Osteoblast (primary cell): ENCODE data around the gene UNKL. TPM values are rescaled to one million over a fixed set of nuclear protein-coding genes. Genes with fewer than 3 reads are reported as not detected.
"Not testable (repeated sequence)": the region's sequence is repeated elsewhere in the genome, so short reads cannot be mapped to it uniquely, and the experiment has no call there.

Experiments
- DNase-seq: peaks from one replicate; pipeline ENCODE4 v3.0.0; 2011; ENCODE audit warnings: low spot score, mixed read lengths; ENCODE audit not compliant: insufficient read length; ENCODE audit errors: missing footprints
- H2AFZ ChIP-seq: 2 replicates; pipeline ENCODE4 v1.6.0; 2011; ENCODE audit warnings: mild to moderate bottlenecking, low read length
- H3K27ac ChIP-seq: 2 replicates; pipeline ENCODE4 v1.5.1; 2011; ENCODE audit warnings: mild to moderate bottlenecking, low read depth, low read length, moderate library complexity
- H3K27me3 ChIP-seq: 2 replicates; pipeline ENCODE4 v1.6.0; 2012; ENCODE audit warnings: mild to moderate bottlenecking, control low read depth, inconsistent platforms, low read length, moderate library complexity; ENCODE audit not compliant: insufficient read depth
- H3K36me3 ChIP-seq: 2 replicates; pipeline ENCODE4 v1.5.1; 2011; ENCODE audit warnings: mild to moderate bottlenecking, low read length, control low read depth, moderate library complexity; ENCODE audit not compliant: insufficient read depth
- H3K4me1 ChIP-seq: 2 replicates; pipeline ENCODE4 v1.5.1; 2011; ENCODE audit warnings: mild to moderate bottlenecking, low read length, control low read depth, moderate library complexity; ENCODE audit not compliant: insufficient read depth
- H3K4me2 ChIP-seq: 2 replicates; pipeline ENCODE4 v1.6.0; 2011; ENCODE audit warnings: mild to moderate bottlenecking, low read length; ENCODE audit not compliant: insufficient read depth
- H3K4me3 ChIP-seq: fragments of 200-600 bp; sonication (generic); 3 replicates; pipeline ENCODE4 v1.5.1; 2012; ENCODE audit warnings: mild to moderate bottlenecking, low read length, inconsistent platforms; ENCODE audit not compliant: insufficient read depth
- H3K79me2 ChIP-seq: 2 replicates; pipeline ENCODE4 v1.6.0; 2012; ENCODE audit warnings: mild to moderate bottlenecking, low read length, control low read depth, inconsistent platforms; ENCODE audit not compliant: insufficient read depth
- H3K9me3 ChIP-seq: 2 replicates; pipeline ENCODE4 v1.5.1; 2011; ENCODE audit warnings: low read depth, low read length, control low read depth
- H4K20me1 ChIP-seq: 2 replicates; pipeline ENCODE4 v1.6.0; 2012; ENCODE audit warnings: mild to moderate bottlenecking, low read length, control low read depth; ENCODE audit not compliant: insufficient read depth
- CTCF ChIP-seq: IDR thresholded peaks from 2 replicates; pipeline ENCODE4 v1.5.1; 2011; ENCODE audit warnings: mild to moderate bottlenecking, low read depth, low read length, moderate library complexity; ENCODE audit errors: extremely low read depth
- total RNA-seq: library from RNA; depleted of rRNA; stranded (reverse); fragments of >200 nt; gene quantifications from 2 replicates; pipeline ENCODE4 v1.2.3, GENCODE V29; 2012

UNKL gene
- total RNA-seq, 1 donor: 10.1 TPM

GRCh38 chr16:1443403-1443973, 29.0 kb upstream of the UNKL start:
- DNase-seq: no peak
- Histone ChIP-seq H4K20me1 (no peaks in the 10 kb centered on the region), H3K4me2 (no peak overlapping the region), H3K9me3 (no peaks in the 10 kb centered on the region), H3K27me3 (no peaks in the 10 kb centered on the region), H3K4me3 (no peak overlapping the region), H3K36me3 (no peaks in the 10 kb centered on the region), H3K4me1 (no peaks in the 10 kb centered on the region), H3K79me2 (no peaks in the 10 kb centered on the region), H2AFZ (no peak overlapping the region), H3K27ac (no peak overlapping the region)
- no peak for TF ChIP-seq CTCF

GRCh38 chr16:1442697-1443096, 28.2 kb upstream of the UNKL start:
- no peak overlapping the region for H3K27ac ChIP-seq
- no peak for DNase-seq
- H3K36me3 ChIP-seq: no peaks in the 10 kb centered on the region
- H3K4me1 ChIP-seq: no peaks in the 10 kb centered on the region
- no peak overlapping the region for H3K4me2 ChIP-seq
- H3K27me3 ChIP-seq: no peaks in the 10 kb centered on the region
- no peak overlapping the region for H2AFZ ChIP-seq
- H3K9me3 ChIP-seq: no peaks in the 10 kb centered on the region
- H4K20me1 ChIP-seq: no peaks in the 10 kb centered on the region
- no peak overlapping the region for H3K4me3 ChIP-seq
- no peaks in the 10 kb centered on the region for H3K79me2 ChIP-seq
- TF ChIP-seq CTCF: no peak

GRCh38 chr16:1441391-1441829, 26.9 kb upstream of the UNKL start:
- no peak overlapping the region for H3K4me3 ChIP-seq
- no peak overlapping the region for H2AFZ ChIP-seq
- no peak overlapping the region for H3K4me2 ChIP-seq
- H3K4me1 ChIP-seq: no peaks in the 10 kb centered on the region
- H3K9me3 ChIP-seq: no peaks in the 10 kb centered on the region
- no peaks in the 10 kb centered on the region for H3K79me2 ChIP-seq
- no peaks in the 10 kb centered on the region for H3K27me3 ChIP-seq
- no peaks in the 10 kb centered on the region for H4K20me1 ChIP-seq
- TF ChIP-seq CTCF: no peak
- H3K27ac ChIP-seq: no peak overlapping the region
- no peaks in the 10 kb centered on the region for H3K36me3 ChIP-seq
- DNase-seq: no peak

- H3K27ac ChIP-seq, H4K20me1 ChIP-seq, H3K79me2 ChIP-seq, H3K36me3 ChIP-seq, H3K4me3 ChIP-seq, H2AFZ ChIP-seq, H3K27me3 ChIP-seq, H3K9me3 ChIP-seq, DNase-seq, H3K4me2 ChIP-seq, H3K4me1 ChIP-seq: not testable (repeated sequence)
Observed at GRCh38 chr16:1439699-1440074, 25.2 kb upstream of the UNKL start.
